HG02981 (cell line): ENCODE results near the gene PTPRM.

Source experiments
- ATAC-seq: cut with Tn5 transposase; IDR thresholded peaks from one replicate; pipeline ENCODE4 v1.9.1; 2021; ENCODE audit warnings: mild to moderate bottlenecking, moderate library complexity; ENCODE audit not compliant: unreplicated experiment

Gene PTPRM

GRCh38 chr18:7624697-7625096 lies 57.6 kb downstream of the PTPRM start:
- no peak for ATAC-seq

- no peak for ATAC-seq
Observed at GRCh38 chr18:7626175-7626921, 59.2 kb downstream of the PTPRM start.

- ATAC-seq: no peak
Observed at GRCh38 chr18:7626922-7627440, 59.9 kb downstream of the PTPRM start.

GRCh38 chr18:7629416-7629815 lies 62.3 kb downstream of the PTPRM start:
- ATAC-seq: no peak

GRCh38 chr18:7630731-7631442 lies 63.8 kb downstream of the PTPRM start:
- ATAC-seq: no peak

GRCh38 chr18:7632152-7633098 lies 65.3 kb downstream of the PTPRM start:
- ATAC-seq: no peak

GRCh38 chr18:7633171-7633570 lies 66.1 kb downstream of the PTPRM start:
- no peak for ATAC-seq

- ATAC-seq: no peak
Observed at GRCh38 chr18:7635948-7636347, 68.8 kb downstream of the PTPRM start.

- ATAC-seq: no peak
Observed at GRCh38 chr18:7637269-7637668, 70.2 kb downstream of the PTPRM start.

- no peak for ATAC-seq
Observed at GRCh38 chr18:7638321-7638720, 71.2 kb downstream of the PTPRM start.

- ATAC-seq: no peak
Observed at GRCh38 chr18:7641813-7642212, 74.7 kb downstream of the PTPRM start.

GRCh38 chr18:7642331-7642890 lies 75.3 kb downstream of the PTPRM start:
- no peak for ATAC-seq

- no peak for ATAC-seq
Observed at GRCh38 chr18:7645756-7646155, 78.6 kb downstream of the PTPRM start.

- ATAC-seq: no peak
Observed at GRCh38 chr18:7646174-7646886, 79.2 kb downstream of the PTPRM start.

- ATAC-seq: no peak
Observed at GRCh38 chr18:7647500-7647899, 80.4 kb downstream of the PTPRM start.

GRCh38 chr18:7657050-7657449 lies 89.9 kb downstream of the PTPRM start:
- no peak for ATAC-seq

GRCh38 chr18:7657937-7658336 lies 90.8 kb downstream of the PTPRM start:
- no peak for ATAC-seq

- ATAC-seq: no peak
Observed at GRCh38 chr18:7658701-7659100, 91.6 kb downstream of the PTPRM start.

GRCh38 chr18:7661207-7661606 lies 94.1 kb downstream of the PTPRM start:
- no peak for ATAC-seq

GRCh38 chr18:7662866-7663265 lies 95.8 kb downstream of the PTPRM start:
- ATAC-seq: no peak
